Endothelial cell of umbilical vein (primary cell): ENCODE data around the gene DQX1.

ENCODE experiments used
- CTCF ChIP-seq, 2 donors: IDR thresholded peaks; 1 replicate in 1 of 2; 2 replicates in 1 of 2; pipeline ENCODE4 v1.5.1; 2011; ENCODE audit warnings: low read length in 2 of 2, mild to moderate bottlenecking in 2 of 2, moderate library complexity in 2 of 2, control low read depth in 1 of 2, inconsistent platforms in 1 of 2, low read depth in 1 of 2; ENCODE audit not compliant: insufficient read depth in 1 of 2; ENCODE audit errors: extremely low read depth in 1 of 2
- POLR2A ChIP-seq: IDR thresholded peaks from 2 replicates; pipeline ENCODE4 v1.6.1; 2012; ENCODE audit warnings: low read depth, mild to moderate bottlenecking, control low read depth, low read length

GRCh38 chr2:74500578-74500946 is 25.5 kb downstream of the DQX1 start:
- TF ChIP-seq CTCF (IDR thresholded peaks at IDR 0.05; ENCODE audit: extremely low read depth in 1 of 2, insufficient read depth in 1 of 2, low read depth in 1 of 2, low read length in 2 of 2): no peak
- no peak for TF ChIP-seq POLR2A
